GM18505 (cell line): ENCODE data around the gene CASP10.
"Not testable (repeated sequence)": the region's sequence is repeated elsewhere in the genome, so short reads cannot be mapped to it uniquely, and the experiment has no call there.

Experiments used
- ATAC-seq: cut with Tn5 transposase; IDR thresholded peaks from one replicate; pipeline ENCODE4 v1.9.1; 2021; ENCODE audit not compliant: unreplicated experiment
- POLR2A ChIP-seq: IDR thresholded peaks from 4 replicates; pipeline ENCODE4 v1.6.1; 2011; ENCODE audit warnings: borderline replicate concordance; ENCODE audit not compliant: insufficient read depth, insufficient read length; ENCODE audit errors: extremely low read depth

CASP10 gene

GRCh38 chr2:201235860-201236811 lies 53.2 kb downstream of the CASP10 start:
- no peak for ATAC-seq
- TF ChIP-seq POLR2A, result no peak

GRCh38 chr2:201237486-201238123 lies 54.7 kb downstream of the CASP10 start:
- TF ChIP-seq POLR2A, result no peak
- ATAC-seq, result no peak

GRCh38 chr2:201239167-201239935 lies 56.4 kb downstream of the CASP10 start:
- ATAC-seq, result not testable (repeated sequence)

- ATAC-seq, result no peak
- no peak for TF ChIP-seq POLR2A
These were observed 59.8 kb downstream of the CASP10 start for GRCh38 chr2:201242571-201243277.

- ATAC-seq, result no peak
These were observed 61.9 kb downstream of the CASP10 start for GRCh38 chr2:201244829-201245228.

GRCh38 chr2:201246280-201246679 lies 63.3 kb downstream of the CASP10 start:
- TF ChIP-seq POLR2A, result no peak
- no peak for ATAC-seq

More at GRCh38 chr2:201244829-201245228, 61.9 kb downstream of the CASP10 start:
- no peak for TF ChIP-seq POLR2A

- no peak for TF ChIP-seq POLR2A
- ATAC-seq, result no peak
These were observed 65.4 kb downstream of the CASP10 start for GRCh38 chr2:201248288-201248844.

- no peak for ATAC-seq
- TF ChIP-seq POLR2A, result no peak
These were observed 66.9 kb downstream of the CASP10 start for GRCh38 chr2:201249889-201250288.

GRCh38 chr2:201250741-201251140 lies 67.8 kb downstream of the CASP10 start:
- no peak for TF ChIP-seq POLR2A
- ATAC-seq, result no peak

- no peak for TF ChIP-seq POLR2A
- ATAC-seq, result no peak
These were observed 71.3 kb downstream of the CASP10 start for GRCh38 chr2:201254081-201254730.

GRCh38 chr2:201255408-201256033 lies 72.6 kb downstream of the CASP10 start:
- TF ChIP-seq POLR2A, result no peak

GRCh38 chr2:201256082-201256481 lies 73.1 kb downstream of the CASP10 start:
- ATAC-seq, result no peak
- TF ChIP-seq POLR2A, result no peak

More at GRCh38 chr2:201255408-201256033, 72.6 kb downstream of the CASP10 start:
- ATAC-seq, result no peak
